ENCODE measurements around the gene GTF3A. TPM values are rescaled to one million over a fixed set of nuclear protein-coding genes. Genes with fewer than 3 reads are reported as not detected.

The GTF3A gene
- total and polyA plus RNA-seq, 4 experiments from 2014 or later: 225 to 688 (median 416) TPM

DNA sequence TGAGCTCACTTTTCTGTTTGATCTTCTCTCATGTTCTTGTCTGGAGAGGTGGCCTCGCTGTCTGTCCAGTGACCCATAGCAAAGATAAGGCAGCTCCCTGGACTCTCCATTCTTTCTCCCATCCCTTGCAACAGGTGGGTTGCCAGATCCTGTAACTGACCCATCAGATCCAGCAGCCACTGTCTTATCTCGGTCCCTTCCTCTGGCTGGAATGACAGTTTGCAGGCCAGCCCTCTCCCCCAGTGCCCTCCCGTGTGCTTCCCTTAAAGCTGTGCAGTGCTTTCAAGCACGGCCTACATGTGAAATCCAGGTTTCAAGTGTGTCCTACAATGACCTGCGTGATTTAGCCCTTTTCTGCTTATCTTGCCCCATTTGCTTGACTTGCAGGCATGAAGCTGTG lies 3.7 kb downstream of the GTF3A start:
- H3K27ac Mint-ChIP-seq: peak overlapping the region; percentile 87 to 99 (median 95)
- CTCF ChIA-PET (ENCODE audit: partially characterized antibody): interaction anchor here (0.8 to 5.0 kb wide), 7 partner anchors 8 to 398 kb away, joined by 3 to 109 read pairs (median 16); partner anchors contain the start of genes MTIF3 and POLR1D
- intact Hi-C loops (cut with micrococcal nuclease): loop anchor here (10.0 kb wide), 1 partner anchor 1173 kb away; the partner anchor contains the start of gene CDK8
- Histone ChIP-seq H3K27ac (ENCODE audit: low read depth, low read length) (peak overlapping the region; percentile 95), H3K4me3 (ENCODE audit: low read length in 2 of 2) (no peak overlapping the region), H3K9me3 (ENCODE audit: control insufficient read depth in 1 of 2, low read length in 2 of 2) (no peaks in the 10 kb centered on the region), H3K4me1 (ENCODE audit: insufficient read depth, low read length) (peaks cover 79% of the 10 kb centered on the region), H3K36me3 (ENCODE audit: insufficient read depth, low read length) (peaks cover 44% of the 10 kb centered on the region), H3K27me3 (ENCODE audit: insufficient read depth, low read length) (no peaks in the 10 kb centered on the region)
- peaks cover 47 to 77% (median 62%) of the 10 kb centered on the region in 4 donors for H3K4me1 Mint-ChIP-seq
- POLR2A ChIA-PET (ENCODE audit: partially characterized antibody): interaction anchor here (1.3 to 7.9 kb wide), 8 partner anchors 9 to 711 kb away, joined by 3 to 588 read pairs (median 45); partner anchors contain the start of genes LNX2, MTIF3, PAN3 and POLR1D
- peak overlapping the region in 7 of 8 donors; percentile 53 to 94 (median 87) for H3K4me3 Mint-ChIP-seq
- no peak for DNase-seq
- no peaks in the 10 kb centered on the region for H3K9me3 Mint-ChIP-seq
- no peaks in the 10 kb centered on the region for H3K27me3 Mint-ChIP-seq
- peaks cover 55 to 67% of the 10 kb centered on the region in 2 donors for H3K36me3 Mint-ChIP-seq

DNA sequence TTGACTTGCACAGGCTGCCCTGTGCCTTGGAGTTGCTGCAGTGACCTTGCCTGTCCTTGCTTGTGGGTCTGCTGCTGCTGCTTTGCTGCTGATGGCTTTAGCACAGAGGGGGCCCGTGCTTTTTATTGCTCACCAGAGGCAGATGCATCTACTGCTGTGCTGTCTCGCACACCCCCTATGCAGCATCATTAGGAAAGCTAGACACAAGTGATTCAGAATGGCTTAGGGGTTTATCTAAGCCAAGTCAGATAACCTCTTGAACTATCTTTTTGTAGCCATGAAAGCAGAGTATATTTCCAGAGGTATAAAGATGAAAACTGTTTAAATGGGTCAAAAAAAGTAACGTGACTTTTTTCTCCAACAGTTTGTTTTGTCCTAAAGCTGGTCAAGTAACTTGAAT lies 7.8 kb downstream of the GTF3A start:
- ChIA-PET CTCF (ENCODE audit: partially characterized antibody) (no interaction called here), POLR2A (ENCODE audit: partially characterized antibody) (interaction anchor here (0.6 to 3.0 kb wide), 6 partner anchors 8 to 190 kb away, joined by 3 to 30 read pairs (median 8); partner anchors contain the start of genes GTF3A, LNX2, MTIF3 and POLR1D)
- DNase-seq: no peak
- Histone ChIP-seq H3K4me1 (ENCODE audit: insufficient read depth, low read length) (peaks cover 59% of the 10 kb centered on the region), H3K27ac (ENCODE audit: low read depth, low read length) (peak overlapping the region; percentile 37), H3K9me3 (ENCODE audit: control insufficient read depth in 1 of 2, low read length in 2 of 2) (no peaks in the 10 kb centered on the region), H3K27me3 (ENCODE audit: insufficient read depth, low read length) (no peaks in the 10 kb centered on the region), H3K36me3 (ENCODE audit: insufficient read depth, low read length) (peaks cover 74% of the 10 kb centered on the region), H3K4me3 (ENCODE audit: low read length in 2 of 2) (no peak overlapping the region)
- no peaks in the 10 kb centered on the region for H3K9me3 Mint-ChIP-seq
- H3K36me3 Mint-ChIP-seq: peaks cover 81 to 87% of the 10 kb centered on the region in 2 donors
- intact Hi-C loops (cut with micrococcal nuclease): no loop called here
- H3K4me3 Mint-ChIP-seq: peak overlapping the region in 7 of 8 donors; percentile 15 to 88 (median 51)
- peak overlapping the region; percentile 65 to 96 (median 89) for H3K27ac Mint-ChIP-seq
- H3K4me1 Mint-ChIP-seq: peaks cover 38 to 70% (median 49%) of the 10 kb centered on the region in 4 donors
- no peaks in the 10 kb centered on the region for H3K27me3 Mint-ChIP-seq

DNA sequence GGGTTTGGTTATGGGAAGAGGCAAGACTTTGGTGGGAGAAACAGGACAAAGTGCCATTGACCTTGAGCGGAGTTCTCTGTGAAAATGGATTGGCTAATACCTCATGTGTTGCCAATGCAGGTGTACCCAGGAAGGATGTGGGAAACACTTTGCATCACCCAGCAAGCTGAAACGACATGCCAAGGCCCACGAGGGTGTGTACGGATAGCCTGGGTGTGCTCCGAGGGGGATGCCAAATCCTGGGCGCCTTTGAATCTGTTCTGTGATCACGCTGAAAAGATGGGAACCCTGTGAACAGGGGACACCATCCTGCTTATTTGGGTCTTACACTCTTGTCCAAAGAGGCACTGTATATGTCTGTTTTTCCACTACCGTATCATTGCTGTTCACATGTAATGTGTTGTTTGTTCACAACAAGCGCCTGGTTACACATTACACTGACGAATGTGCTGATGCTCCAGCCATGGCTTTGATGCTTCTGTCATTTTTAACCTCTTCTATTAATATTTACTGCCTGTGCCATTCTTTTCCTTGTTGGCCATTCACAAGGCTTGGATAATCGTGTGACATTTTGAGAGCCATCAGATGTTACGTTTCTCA lies 8.3 kb downstream of the GTF3A start:
- Histone ChIP-seq H3K27ac (ENCODE audit: low read depth, low read length) (peak overlapping the region; percentile 37), H3K36me3 (ENCODE audit: insufficient read depth, low read length) (peaks cover 74% of the 10 kb centered on the region), H3K4me1 (ENCODE audit: insufficient read depth, low read length) (peaks cover 53% of the 10 kb centered on the region), H3K4me3 (ENCODE audit: low read length in 2 of 2) (no peak overlapping the region), H3K27me3 (ENCODE audit: insufficient read depth, low read length) (no peaks in the 10 kb centered on the region), H3K9me3 (ENCODE audit: control insufficient read depth in 1 of 2, low read length in 2 of 2) (no peaks in the 10 kb centered on the region)
- H3K4me1 Mint-ChIP-seq: peaks cover 35 to 70% (median 46%) of the 10 kb centered on the region in 4 donors
- H3K9me3 Mint-ChIP-seq: no peaks in the 10 kb centered on the region
- H3K27me3 Mint-ChIP-seq: no peaks in the 10 kb centered on the region
- CTCF ChIA-PET (ENCODE audit: partially characterized antibody): interaction anchor here (1.0 kb wide), 1 partner anchor 8 kb away, joined by 3 read pairs; the partner anchor contains the start of gene GTF3A
- H3K27ac Mint-ChIP-seq: peak overlapping the region; percentile 65 to 96 (median 89)
- DNase-seq: peak; percentile 54 to 72 (median 60)
- peaks cover 81 to 88% of the 10 kb centered on the region in 2 donors for H3K36me3 Mint-ChIP-seq
- peak overlapping the region in 7 of 8 donors; percentile 15 to 88 (median 51) for H3K4me3 Mint-ChIP-seq
- intact Hi-C loops (cut with micrococcal nuclease): no loop called here
- POLR2A ChIA-PET (ENCODE audit: partially characterized antibody): interaction anchor here (0.6 to 3.0 kb wide), 6 partner anchors 8 to 189 kb away, joined by 3 to 30 read pairs (median 8); partner anchors contain the start of genes GTF3A, LNX2, MTIF3 and POLR1D

DNA sequence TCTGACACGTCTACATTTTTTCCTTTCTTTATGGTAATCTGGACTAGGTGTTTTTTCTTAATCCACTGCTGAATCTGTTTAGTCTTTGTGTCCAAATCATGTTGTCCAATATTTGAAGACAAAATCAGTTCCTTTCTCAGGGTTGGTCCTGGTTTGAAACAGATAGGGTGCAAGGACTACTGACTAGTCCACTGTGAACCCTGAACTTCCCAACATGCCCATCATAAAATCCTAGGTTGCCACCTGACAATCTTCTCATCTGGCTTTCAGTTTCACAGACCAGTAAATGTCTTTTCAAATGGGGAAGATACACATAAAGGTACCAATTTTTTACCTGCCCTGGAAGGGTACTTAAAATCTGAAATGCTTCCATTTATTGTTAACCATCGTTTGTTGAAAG lies 12.7 kb downstream of the GTF3A start:
- Mint-ChIP-seq H3K4me3 (no peak overlapping the region), H3K36me3 (peaks cover 64 to 78% of the 10 kb centered on the region in 2 donors), H3K27me3 (no peaks in the 10 kb centered on the region), H3K4me1 (peaks cover 34 to 75% (median 48%) of the 10 kb centered on the region in 4 donors), H3K27ac (peak overlapping the region in 6 of 7 donors; percentile 25 to 70 (median 50)), H3K9me3 (no peaks in the 10 kb centered on the region)
- POLR2A ChIA-PET (ENCODE audit: partially characterized antibody): interaction anchor here (1.9 to 4.4 kb wide), 3 partner anchors 8 to 13 kb away, joined by 6 to 62 read pairs (median 6); partner anchors contain the start of genes GTF3A and MTIF3
- Histone ChIP-seq H3K36me3 (ENCODE audit: insufficient read depth, low read length) (peaks cover 50% of the 10 kb centered on the region), H3K27ac (ENCODE audit: low read depth, low read length) (no peak overlapping the region), H3K9me3 (ENCODE audit: control insufficient read depth in 1 of 2, low read length in 2 of 2) (no peaks in the 10 kb centered on the region), H3K4me1 (ENCODE audit: insufficient read depth, low read length) (peaks cover 45% of the 10 kb centered on the region), H3K27me3 (ENCODE audit: insufficient read depth, low read length) (no peaks in the 10 kb centered on the region), H3K4me3 (ENCODE audit: low read length in 2 of 2) (no peak overlapping the region)
- CTCF ChIA-PET (ENCODE audit: partially characterized antibody): interaction anchor here (1.9 kb wide), 1 partner anchor 10 kb away, joined by 5 read pairs; no protein-coding TSS in a partner anchor
- intact Hi-C loops (cut with micrococcal nuclease): no loop called here
- no peak for DNase-seq

DNA sequence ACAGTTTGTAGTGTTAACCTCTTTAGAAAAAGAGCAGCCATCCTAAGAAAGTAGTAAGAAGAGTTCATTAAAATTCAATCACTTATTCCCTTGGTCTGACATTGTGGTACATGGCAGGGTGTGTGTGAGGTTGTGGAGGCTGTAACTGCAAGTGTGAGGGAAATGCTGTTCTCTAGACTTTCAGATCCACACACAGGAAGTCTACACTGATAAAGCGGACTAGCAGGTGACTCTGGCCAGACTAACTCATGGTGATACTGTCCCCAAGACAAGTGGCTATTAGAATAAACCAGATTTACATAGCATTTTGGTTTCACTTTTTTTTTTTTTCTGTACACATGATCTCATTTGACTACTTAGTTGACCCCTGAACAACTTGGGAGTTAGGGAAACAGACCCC lies 16.0 kb downstream of the GTF3A start:
- no peak for DNase-seq
- H3K36me3 ChIP-seq (ENCODE audit: insufficient read depth, low read length): peaks cover 24% of the 10 kb centered on the region
- H3K4me3 Mint-ChIP-seq: peak overlapping the region in 7 of 8 donors; percentile 3 to 85 (median 43)
- POLR2A ChIA-PET (ENCODE audit: partially characterized antibody): interaction anchor here (1.3 to 2.3 kb wide), 3 partner anchors 10 to 16 kb away, joined by 3 to 25 read pairs (median 16); partner anchors contain the start of genes GTF3A and MTIF3
- H3K27ac ChIP-seq (ENCODE audit: low read depth, low read length): no peak overlapping the region
- H3K9me3 Mint-ChIP-seq: no peaks in the 10 kb centered on the region
- H3K27ac Mint-ChIP-seq: peak overlapping the region; percentile 28 to 90 (median 81)
- H3K36me3 Mint-ChIP-seq: peaks cover 38 to 55% of the 10 kb centered on the region in 2 donors
- H3K27me3 Mint-ChIP-seq: no peaks in the 10 kb centered on the region
- H3K4me1 Mint-ChIP-seq: peaks cover 34 to 72% (median 47%) of the 10 kb centered on the region in 4 donors
- CTCF ChIA-PET (ENCODE audit: partially characterized antibody): no interaction called here
- no peak overlapping the region for H3K4me3 ChIP-seq (ENCODE audit: low read length in 2 of 2)
- H3K27me3 ChIP-seq (ENCODE audit: insufficient read depth, low read length): no peaks in the 10 kb centered on the region
- peaks cover 50% of the 10 kb centered on the region for H3K4me1 ChIP-seq (ENCODE audit: insufficient read depth, low read length)
- H3K9me3 ChIP-seq (ENCODE audit: control insufficient read depth in 1 of 2, low read length in 2 of 2): no peaks in the 10 kb centered on the region
- intact Hi-C loops (cut with micrococcal nuclease): loop anchor here (1.0 kb wide), 1 partner anchor 13 kb away; no protein-coding TSS in a partner anchor

DNA sequence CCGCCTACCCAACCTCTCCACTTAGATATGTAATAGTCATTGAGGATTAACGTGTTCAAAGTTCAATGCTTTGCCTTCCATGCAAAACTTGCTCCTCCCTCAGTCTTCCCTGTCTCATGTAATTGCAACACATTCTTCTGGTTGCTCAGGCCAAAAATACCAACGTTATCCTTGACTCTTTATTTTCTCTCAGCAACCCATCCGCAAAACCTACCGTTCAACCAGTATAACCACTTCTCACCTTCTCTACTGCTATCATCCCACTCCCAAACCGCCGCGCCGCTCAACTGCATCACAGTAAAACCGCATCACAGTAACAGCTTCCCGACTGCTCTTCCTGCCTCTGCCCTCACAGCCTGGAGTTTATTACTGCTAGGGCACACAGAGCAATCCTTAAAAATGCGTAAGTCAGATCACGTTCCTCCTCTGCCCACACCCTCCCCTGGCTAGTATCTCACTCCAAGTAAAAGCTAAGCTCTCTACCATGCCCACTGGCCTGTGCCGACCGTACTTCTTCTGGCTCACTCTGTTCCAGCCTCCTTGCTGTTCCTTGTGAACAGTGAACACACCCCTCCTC lies 17.7 kb downstream of the GTF3A start:
- Mint-ChIP-seq H3K27ac (peak overlapping the region; percentile 76 to 93 (median 90)), H3K36me3 (peaks cover 27 to 43% of the 10 kb centered on the region in 2 donors), H3K4me3 (peak overlapping the region; percentile 53 to 85 (median 73)), H3K27me3 (no peaks in the 10 kb centered on the region), H3K9me3 (no peaks in the 10 kb centered on the region), H3K4me1 (peaks cover 40 to 80% (median 59%) of the 10 kb centered on the region in 4 donors)
- ChIA-PET CTCF (ENCODE audit: partially characterized antibody) (interaction anchor here (1.1 to 4.8 kb wide), 4 partner anchors 14 to 384 kb away, joined by 4 to 57 read pairs (median 7); partner anchors contain the start of genes GTF3A and LNX2), POLR2A (ENCODE audit: partially characterized antibody) (interaction anchor here (1.0 to 4.9 kb wide), 5 partner anchors 8 to 178 kb away, joined by 3 to 182 read pairs (median 10); partner anchors contain the start of genes GTF3A, LNX2 and POLR1D)
- H3K27ac ChIP-seq (ENCODE audit: low read depth, low read length): peak overlapping the region; percentile 19
- H3K27me3 ChIP-seq (ENCODE audit: insufficient read depth, low read length): no peaks in the 10 kb centered on the region
- H3K4me3 ChIP-seq (ENCODE audit: low read length in 2 of 2): peak overlapping the region in 1 of 2 donors; percentile 43
- intact Hi-C loops (cut with micrococcal nuclease): loop anchor here (1.0 kb wide), 2 partner anchors 8 kb away; partner anchors contain the start of gene MTIF3
- no peaks in the 10 kb centered on the region for H3K9me3 ChIP-seq (ENCODE audit: control insufficient read depth in 1 of 2, low read length in 2 of 2)
- peaks cover 14% of the 10 kb centered on the region for H3K36me3 ChIP-seq (ENCODE audit: insufficient read depth, low read length)
- peak; percentile 32 to 63 (median 39) for DNase-seq
- peaks cover 67% of the 10 kb centered on the region for H3K4me1 ChIP-seq (ENCODE audit: insufficient read depth, low read length)

Measured in CD4-positive, alpha-beta memory T cell (primary cell).